ENCODE measurements around the gene LYSMD2.

DNA sequence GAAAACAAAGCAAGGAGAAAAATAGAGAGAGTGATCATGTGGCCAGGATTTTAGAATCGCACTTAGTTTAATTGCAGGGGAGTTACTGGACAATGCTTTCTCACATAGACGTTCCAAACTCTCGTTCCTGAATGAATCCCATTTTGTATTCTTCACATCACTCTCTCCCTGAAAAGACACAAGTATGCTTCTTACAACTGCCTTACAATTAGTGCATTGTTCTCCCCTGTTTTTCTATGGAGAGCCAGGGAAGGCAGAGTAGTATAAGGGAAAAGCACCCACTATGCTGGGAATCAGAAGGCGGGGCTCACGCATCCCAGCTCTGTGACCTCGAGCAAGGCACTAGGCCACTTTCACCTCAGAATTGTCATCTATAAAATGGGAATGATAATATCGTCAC, 28.3 kb upstream of the LYSMD2 start:
- TF ChIP-seq, protein P1, sequence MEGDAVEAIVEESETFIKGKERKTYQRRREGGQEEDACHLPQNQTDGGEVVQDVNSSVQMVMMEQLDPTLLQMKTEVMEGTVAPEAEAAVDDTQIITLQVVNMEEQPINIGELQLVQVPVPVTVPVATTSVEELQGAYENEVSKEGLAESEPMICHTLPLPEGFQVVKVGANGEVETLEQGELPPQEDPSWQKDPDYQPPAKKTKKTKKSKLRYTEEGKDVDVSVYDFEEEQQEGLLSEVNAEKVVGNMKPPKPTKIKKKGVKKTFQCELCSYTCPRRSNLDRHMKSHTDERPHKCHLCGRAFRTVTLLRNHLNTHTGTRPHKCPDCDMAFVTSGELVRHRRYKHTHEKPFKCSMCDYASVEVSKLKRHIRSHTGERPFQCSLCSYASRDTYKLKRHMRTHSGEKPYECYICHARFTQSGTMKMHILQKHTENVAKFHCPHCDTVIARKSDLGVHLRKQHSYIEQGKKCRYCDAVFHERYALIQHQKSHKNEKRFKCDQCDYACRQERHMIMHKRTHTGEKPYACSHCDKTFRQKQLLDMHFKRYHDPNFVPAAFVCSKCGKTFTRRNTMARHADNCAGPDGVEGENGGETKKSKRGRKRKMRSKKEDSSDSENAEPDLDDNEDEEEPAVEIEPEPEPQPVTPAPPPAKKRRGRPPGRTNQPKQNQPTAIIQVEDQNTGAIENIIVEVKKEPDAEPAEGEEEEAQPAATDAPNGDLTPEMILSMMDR (IDR thresholded peaks at IDR 0.05): no peak
- TF ChIP-seq CHD4 (IDR thresholded peaks at IDR 0.05; ENCODE audit: borderline replicate concordance) (no peak), MAFK (IDR thresholded peaks at IDR 0.05; ENCODE audit: partially characterized antibody) (no peak), POLR2A (IDR thresholded peaks at IDR 0.05; ENCODE audit: low read length) (no peak), HEYL (CRISPR knock-in tag; IDR thresholded peaks at IDR 0.05) (no peak)
- TF ChIP-seq, protein P2, sequence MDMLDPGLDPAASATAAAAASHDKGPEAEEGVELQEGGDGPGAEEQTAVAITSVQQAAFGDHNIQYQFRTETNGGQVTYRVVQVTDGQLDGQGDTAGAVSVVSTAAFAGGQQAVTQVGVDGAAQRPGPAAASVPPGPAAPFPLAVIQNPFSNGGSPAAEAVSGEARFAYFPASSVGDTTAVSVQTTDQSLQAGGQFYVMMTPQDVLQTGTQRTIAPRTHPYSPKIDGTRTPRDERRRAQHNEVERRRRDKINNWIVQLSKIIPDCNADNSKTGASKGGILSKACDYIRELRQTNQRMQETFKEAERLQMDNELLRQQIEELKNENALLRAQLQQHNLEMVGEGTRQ (IDR thresholded peaks at IDR 0.05): no peak
- TF ChIP-seq, protein P3, sequence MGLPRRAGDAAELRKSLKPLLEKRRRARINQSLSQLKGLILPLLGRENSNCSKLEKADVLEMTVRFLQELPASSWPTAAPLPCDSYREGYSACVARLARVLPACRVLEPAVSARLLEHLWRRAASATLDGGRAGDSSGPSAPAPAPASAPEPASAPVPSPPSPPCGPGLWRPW (IDR thresholded peaks at IDR 0.05): no peak
